WERI-Rb-1 (cell line): Measurements from ENCODE around the gene STK32A.
"Not testable (repeated sequence)": the region's sequence is repeated elsewhere in the genome, so short reads cannot be mapped to it uniquely, and the experiment has no call there.

Source experiments
- DNase-seq: peaks from one replicate; pipeline ENCODE4 v3.0.0-alpha.2; 2020
- H3K27ac ChIP-seq: fragments of 250-450 bp; sonication (Bioruptor Pico); 2 replicates; pipeline ENCODE4 v1.5.1; 2020; ENCODE audit warnings: mild to moderate bottlenecking, moderate library complexity
- H3K27me3 ChIP-seq: fragments of 250-450 bp; sonication (Bioruptor Pico); 2 replicates; pipeline ENCODE4 v1.5.1; 2021; ENCODE audit warnings: mild to moderate bottlenecking, low read depth, moderate library complexity; ENCODE audit not compliant: insufficient read depth, severe bottlenecking
- H3K36me3 ChIP-seq: fragments of 250-450 bp; sonication (Bioruptor Pico); 2 replicates; pipeline ENCODE4 v1.5.1; 2020; ENCODE audit warnings: mild to moderate bottlenecking, moderate library complexity
- H3K4me3 ChIP-seq: 2 replicates; pipeline ENCODE4 v1.5.1; 2011; ENCODE audit warnings: low read depth, mild to moderate bottlenecking, control low read depth, low read length
- H3K9me3 ChIP-seq: fragments of 250-450 bp; sonication (Bioruptor Pico); 2 replicates; pipeline ENCODE4 v1.5.1; 2021; ENCODE audit warnings: mild to moderate bottlenecking, moderate library complexity; ENCODE audit not compliant: severe bottlenecking
- TF ChIP-seq, protein P1 (sequence below): IDR thresholded peaks from 2 replicates; pipeline ENCODE4 v1.5.1; 2011; ENCODE audit warnings: low read depth, mild to moderate bottlenecking, control low read depth, inconsistent platforms, low read length

STK32A gene

DNA sequence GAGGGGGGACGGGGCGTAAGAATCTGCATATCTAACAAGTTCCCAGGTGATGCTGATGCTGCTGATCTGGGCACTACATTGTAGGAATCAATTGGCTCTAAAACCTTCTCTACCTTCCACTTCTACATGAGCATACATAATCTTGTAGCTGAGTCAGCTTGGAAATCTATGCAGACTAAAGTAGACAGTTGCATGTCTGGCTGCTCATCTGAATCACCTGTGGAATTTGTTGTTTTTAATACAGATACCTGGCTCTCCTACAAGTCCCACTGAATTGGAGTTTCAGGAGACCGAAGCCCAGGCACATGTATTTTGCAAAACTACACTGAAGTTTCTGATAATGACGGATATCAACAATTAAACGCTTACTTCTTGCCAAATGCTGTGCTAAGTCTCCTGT lies 113.6 kb downstream of the STK32A start:
- H3K27ac ChIP-seq, result no peak overlapping the region
- H3K36me3 ChIP-seq, result no peaks in the 10 kb centered on the region
- no peak overlapping the region for H3K4me3 ChIP-seq
- H3K9me3 ChIP-seq, result no peaks in the 10 kb centered on the region
- TF ChIP-seq, protein P1, sequence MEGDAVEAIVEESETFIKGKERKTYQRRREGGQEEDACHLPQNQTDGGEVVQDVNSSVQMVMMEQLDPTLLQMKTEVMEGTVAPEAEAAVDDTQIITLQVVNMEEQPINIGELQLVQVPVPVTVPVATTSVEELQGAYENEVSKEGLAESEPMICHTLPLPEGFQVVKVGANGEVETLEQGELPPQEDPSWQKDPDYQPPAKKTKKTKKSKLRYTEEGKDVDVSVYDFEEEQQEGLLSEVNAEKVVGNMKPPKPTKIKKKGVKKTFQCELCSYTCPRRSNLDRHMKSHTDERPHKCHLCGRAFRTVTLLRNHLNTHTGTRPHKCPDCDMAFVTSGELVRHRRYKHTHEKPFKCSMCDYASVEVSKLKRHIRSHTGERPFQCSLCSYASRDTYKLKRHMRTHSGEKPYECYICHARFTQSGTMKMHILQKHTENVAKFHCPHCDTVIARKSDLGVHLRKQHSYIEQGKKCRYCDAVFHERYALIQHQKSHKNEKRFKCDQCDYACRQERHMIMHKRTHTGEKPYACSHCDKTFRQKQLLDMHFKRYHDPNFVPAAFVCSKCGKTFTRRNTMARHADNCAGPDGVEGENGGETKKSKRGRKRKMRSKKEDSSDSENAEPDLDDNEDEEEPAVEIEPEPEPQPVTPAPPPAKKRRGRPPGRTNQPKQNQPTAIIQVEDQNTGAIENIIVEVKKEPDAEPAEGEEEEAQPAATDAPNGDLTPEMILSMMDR, result no peak
- no peaks in the 10 kb centered on the region for H3K27me3 ChIP-seq
- DNase-seq, result no peak

DNA sequence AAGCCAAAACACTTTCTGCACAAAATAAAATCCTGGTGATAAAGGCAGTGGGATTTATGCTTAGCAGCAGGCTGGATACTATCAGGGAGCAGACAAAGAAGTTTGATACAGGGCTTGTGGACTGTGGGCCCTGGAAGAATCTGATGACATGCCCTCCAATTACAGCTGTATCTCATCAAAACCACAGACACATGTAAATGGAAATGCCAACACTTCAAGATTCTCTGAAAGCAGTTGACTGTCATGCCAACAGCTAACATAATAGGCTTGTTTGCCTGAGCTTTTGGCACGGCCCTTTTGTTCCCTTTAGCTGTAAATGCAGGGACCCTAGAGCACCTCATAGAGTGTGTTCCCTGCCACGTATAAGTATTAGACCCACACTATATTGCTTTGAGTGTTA lies 114.4 kb downstream of the STK32A start:
- TF ChIP-seq, protein P1, result no peak

GRCh38 chr5:147359101-147359500 lies 124.3 kb downstream of the STK32A start:
- Histone ChIP-seq H3K27me3 (no peaks in the 10 kb centered on the region), H3K4me3 (no peak overlapping the region), H3K27ac (no peak overlapping the region), H3K9me3 (no peaks in the 10 kb centered on the region), H3K36me3 (no peaks in the 10 kb centered on the region)
- TF ChIP-seq, protein P1, result no peak
- no peak for DNase-seq

More for the DNA sequence above, 114.4 kb downstream of the STK32A start:
- Histone ChIP-seq H3K4me3 (no peak overlapping the region), H3K9me3 (no peaks in the 10 kb centered on the region), H3K27me3 (no peaks in the 10 kb centered on the region), H3K27ac (no peak overlapping the region), H3K36me3 (no peaks in the 10 kb centered on the region)
- no peak for DNase-seq

- Histone ChIP-seq H3K27me3 (no peaks in the 10 kb centered on the region), H3K9me3 (no peaks in the 10 kb centered on the region), H3K36me3 (no peaks in the 10 kb centered on the region), H3K27ac (no peak overlapping the region), H3K4me3 (no peak overlapping the region)
- DNase-seq, result no peak
- TF ChIP-seq, protein P1, result no peak
Observed at GRCh38 chr5:147359581-147359980, 124.8 kb downstream of the STK32A start.

- H3K27me3 ChIP-seq, result no peaks in the 10 kb centered on the region
- TF ChIP-seq, protein P1, result no peak
- H3K36me3 ChIP-seq, result no peaks in the 10 kb centered on the region
- H3K9me3 ChIP-seq, result no peaks in the 10 kb centered on the region
- DNase-seq, result peak; percentile 52
- no peak overlapping the region for H3K4me3 ChIP-seq
- H3K27ac ChIP-seq, result no peak overlapping the region
Observed at GRCh38 chr5:147360816-147361215, 126.0 kb downstream of the STK32A start.

DNA sequence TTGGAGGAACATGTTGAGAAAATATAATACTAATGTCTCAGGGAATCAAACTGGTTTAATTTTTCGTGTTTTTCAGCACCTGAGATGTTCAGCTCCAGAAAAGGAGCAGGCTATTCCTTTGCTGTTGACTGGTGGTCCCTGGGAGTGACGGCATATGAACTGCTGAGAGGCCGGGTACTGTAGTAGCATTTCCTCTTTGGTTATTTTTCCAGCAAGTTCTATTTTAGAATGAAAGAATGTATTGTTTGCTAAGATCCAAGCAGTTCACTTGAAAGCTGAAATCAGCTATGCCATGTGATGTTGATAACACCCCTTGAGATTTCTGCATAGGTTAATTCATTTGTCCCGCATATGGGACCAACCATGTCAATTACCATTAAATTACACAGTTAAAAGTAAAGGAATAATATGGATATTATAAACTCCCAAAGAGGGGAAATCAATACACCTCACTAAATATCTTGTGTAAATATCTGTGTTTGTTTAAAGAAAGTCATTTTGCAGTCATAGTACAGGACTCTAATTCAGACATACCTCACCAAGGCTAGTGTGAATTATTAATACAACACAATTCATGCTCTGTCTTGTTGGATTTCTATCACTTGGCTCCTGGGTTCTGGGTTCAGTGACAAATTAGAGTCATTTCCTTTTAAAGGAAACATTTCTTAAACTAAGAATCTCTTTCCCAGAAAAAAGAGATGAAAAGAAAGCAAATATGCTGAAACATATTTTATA lies 126.8 kb downstream of the STK32A start:
- no peak for DNase-seq
- Histone ChIP-seq H3K36me3 (no peaks in the 10 kb centered on the region), H3K9me3 (no peaks in the 10 kb centered on the region), H3K27me3 (no peaks in the 10 kb centered on the region), H3K27ac (peak overlapping the region; percentile 30; the same call in 1 of the 2 replicates), H3K4me3 (no peak overlapping the region)
- TF ChIP-seq, protein P1, result no peak

DNA sequence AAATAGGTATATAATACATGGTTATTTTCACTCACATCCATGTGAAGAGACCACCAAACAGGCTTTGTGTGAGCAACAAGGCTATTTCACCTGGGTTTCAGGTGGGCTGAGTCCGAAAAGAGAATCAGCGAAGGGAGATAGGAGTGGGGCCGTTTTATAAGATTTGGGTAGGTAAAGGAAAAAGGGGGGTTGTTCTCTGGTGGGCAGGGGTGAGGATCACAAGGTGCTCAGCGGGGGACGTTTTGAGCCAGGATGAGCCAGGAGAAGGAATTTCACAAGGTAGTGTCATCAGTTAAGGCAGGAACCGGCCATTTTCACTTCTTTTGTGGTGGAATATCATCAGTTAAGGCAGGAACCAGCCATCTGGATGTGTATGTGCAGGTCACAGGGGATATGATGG lies 132.6 kb downstream of the STK32A start:
- H3K36me3 ChIP-seq, DNase-seq, H3K27me3 ChIP-seq, H3K9me3 ChIP-seq, H3K4me3 ChIP-seq, H3K27ac ChIP-seq: not testable (repeated sequence)
